Measurements from ENCODE around the gene FOXD3.

FOXD3 gene

DNA sequence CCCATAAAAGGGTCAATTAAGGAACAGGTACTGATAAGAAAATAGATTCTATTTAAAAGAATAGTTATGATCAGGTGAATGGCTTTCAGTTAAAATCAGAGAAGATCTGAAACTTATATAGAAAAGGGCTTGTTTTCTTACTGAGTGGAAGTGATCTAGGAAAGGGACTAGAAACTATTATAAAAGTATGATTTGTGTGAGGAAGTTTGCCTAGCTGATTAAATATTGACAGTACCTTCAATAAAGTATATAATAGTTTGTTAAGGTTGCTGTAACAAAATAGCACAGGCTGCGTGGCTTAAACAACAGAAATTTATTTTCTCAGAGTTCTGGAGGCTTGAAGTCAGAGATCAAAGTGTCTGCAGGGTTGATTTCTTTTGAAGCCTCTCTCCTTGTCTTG, 39.7 kb downstream of the FOXD3 start:
- DNase-seq (ENCODE audit: low read depth in 2 of 3, low spot score in 2 of 3), result no peak

- no peak for DNase-seq (ENCODE audit: low read depth in 2 of 3, low spot score in 2 of 3)
These were observed 40.2 kb downstream of the FOXD3 start for GRCh38 chr1:63362578-63362977.

GRCh38 chr1:63363014-63363413, 40.6 kb downstream of the FOXD3 start:
- no peak for DNase-seq (ENCODE audit: low read depth in 2 of 3, low spot score in 2 of 3)

DNA sequence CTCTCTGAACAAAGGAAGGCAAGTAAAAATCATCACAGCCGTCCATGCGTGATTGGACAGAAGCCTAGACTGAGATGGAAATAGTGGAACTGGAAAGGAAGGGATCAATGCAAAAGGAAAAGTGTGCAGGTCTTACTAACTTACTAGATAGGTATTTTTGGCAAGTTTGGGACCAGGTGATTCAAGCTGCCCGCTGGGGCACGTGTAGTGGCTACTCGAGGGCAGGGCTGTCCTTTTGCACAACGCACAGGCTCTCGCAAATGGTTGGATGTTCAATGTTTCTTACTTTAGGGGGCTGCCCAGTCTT, 44.5 kb downstream of the FOXD3 start:
- no peak for DNase-seq (ENCODE audit: low read depth in 2 of 3, low spot score in 2 of 3)

DNA sequence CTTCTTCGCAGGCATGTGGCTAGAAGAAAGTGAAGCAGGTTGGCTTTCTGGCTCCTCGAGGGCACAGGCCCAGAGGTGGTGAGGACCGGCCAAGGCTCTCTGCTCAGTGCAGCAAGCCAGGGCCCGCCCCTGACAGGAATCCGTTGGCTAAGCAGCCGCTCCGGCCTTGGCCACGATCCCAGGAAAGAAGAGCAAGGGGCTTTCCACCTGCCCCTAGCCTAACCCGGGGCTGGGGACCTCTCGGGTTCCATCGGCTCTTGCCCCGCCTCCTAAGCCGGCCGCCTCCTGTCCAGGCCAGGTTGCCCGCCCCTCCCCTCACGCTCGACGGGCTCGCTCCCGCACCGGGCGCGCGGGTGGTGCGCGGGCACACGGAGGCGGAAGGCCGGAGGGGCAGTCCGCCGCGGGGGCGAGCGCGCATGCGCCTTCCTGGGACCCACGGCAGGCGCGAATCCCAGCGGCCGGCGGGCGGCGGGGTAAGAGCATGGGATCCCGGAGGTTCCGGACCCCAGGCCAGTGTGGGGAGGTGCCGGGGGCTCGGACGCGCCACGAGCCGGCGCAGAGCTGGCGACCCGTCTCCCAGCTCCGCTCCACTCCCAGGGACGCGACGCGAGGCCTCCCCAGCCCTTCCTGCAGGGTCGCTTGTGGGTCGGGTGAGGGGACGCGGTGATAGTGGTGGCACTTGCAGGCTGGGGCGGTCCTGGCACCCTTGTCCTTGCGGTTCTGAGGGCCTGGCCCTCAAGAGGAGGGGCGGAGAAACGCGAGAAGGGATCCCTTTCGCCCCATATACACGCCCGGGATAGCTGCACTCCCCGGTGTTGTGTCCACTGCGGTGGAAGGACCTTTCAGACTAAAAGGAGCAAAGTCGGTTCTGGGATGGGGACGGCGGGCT, 45.1 kb downstream of the FOXD3 start, which contains the start of gene ALG6:
Gene ALG6, plus strand, starts transcription at position 413 of the 889 bp plus-strand sequence. CDS start 3,351 bp downstream, outside the sequence.
- peak; percentile 77 to 93 (median 91) for DNase-seq (ENCODE audit: low read depth in 2 of 3, low spot score in 2 of 3)

DNA sequence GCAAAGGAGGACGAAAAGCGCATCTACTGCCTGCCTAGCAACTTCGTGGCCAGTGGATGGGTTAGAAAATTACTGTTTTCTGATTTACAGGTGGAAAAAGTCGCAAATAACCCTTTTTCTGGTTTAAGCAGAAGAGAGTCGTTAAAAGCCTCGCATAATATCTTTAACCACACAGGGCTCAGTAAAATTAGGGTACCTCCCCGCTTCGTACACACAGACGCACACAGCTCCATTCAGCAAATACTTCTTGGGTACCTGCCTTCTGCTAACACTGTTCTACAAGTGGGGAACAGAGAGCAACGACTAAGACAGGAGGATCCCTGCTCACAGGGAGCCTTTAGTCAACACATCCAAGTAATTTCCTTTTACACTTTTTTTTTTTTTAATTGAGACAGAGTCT, 45.8 kb downstream of the FOXD3 start:
- DNase-seq (ENCODE audit: low read depth in 2 of 3, low spot score in 2 of 3), result no peak
